Esophagus mucosa (tissue), 1 donor: ENCODE data around the gene TIRAP. TPM values are rescaled to one million over a fixed set of nuclear protein-coding genes. Genes with fewer than 3 reads are reported as not detected.
"Not testable (repeated sequence)": the region's sequence is repeated elsewhere in the genome, so short reads cannot be mapped to it uniquely, and the experiment has no call there.

Experiments
- ATAC-seq: fragments of 200-7000 bp; cut with Tn5 transposase; one replicate; pipeline ENCODE4 v1.9.1; 2020
- total RNA-seq: library from RNA; stranded (reverse); gene quantifications from one replicate; pipeline ENCODE4 v1.2.4, GENCODE V29; 2023
- donor health status: DM: yes; HTN: yes; CAD: no.

TIRAP gene
- 5.8 TPM for total RNA-seq

DNA sequence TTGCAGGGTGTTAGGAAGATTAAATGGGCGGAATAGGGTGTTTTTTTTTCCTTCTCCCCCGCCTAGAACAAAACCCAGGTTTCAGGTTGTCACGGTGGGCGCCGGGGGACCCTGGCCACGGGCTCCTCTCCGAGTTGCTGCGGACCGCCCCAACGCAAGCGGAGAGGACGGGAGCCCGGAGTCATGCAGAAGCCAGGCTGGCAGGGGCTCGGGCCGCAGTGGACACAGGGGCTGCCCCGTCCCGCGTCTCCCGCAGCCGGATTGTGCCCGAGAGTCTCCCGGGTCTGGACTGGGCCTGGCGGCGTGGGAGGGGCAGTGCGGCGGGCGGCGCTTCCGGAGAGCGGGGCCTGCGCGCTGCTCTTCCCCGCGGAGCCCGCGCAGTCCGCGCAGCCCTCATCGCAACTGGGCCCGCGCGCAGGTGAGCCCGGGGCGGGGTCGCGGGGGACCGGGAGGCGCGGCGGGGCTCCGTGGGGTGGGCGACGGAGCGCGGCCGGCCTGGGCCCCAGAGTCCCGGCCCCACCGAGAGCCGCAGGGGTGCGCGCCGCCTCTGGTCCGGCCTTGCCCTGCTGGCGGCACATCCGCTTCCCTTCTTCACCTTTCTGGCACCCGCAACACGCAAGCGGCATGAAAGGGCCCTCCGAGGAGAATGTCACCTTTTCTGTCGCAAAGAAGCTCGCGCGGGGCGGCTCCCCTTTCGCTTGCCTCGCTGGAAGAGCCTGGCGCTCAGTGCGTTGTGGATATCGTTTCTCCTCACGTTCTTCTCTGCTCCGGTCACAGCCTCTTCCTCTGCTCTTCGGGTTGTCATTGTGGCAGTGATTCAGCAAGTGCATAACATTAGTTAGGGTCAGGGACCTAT lies at the start of gene TIRAP:
Gene TIRAP (plus strand): TSS at position 358 of the 856 bp plus-strand sequence. CDS start 7,802 bp downstream, outside the sequence.
- ATAC-seq = peak; percentile 84

GRCh38 chr11:126233391-126233790 lies 49.5 kb upstream of the TIRAP start:
- ATAC-seq = no peak

GRCh38 chr11:126246636-126247035 lies 36.3 kb upstream of the TIRAP start:
- no peak for ATAC-seq

DNA sequence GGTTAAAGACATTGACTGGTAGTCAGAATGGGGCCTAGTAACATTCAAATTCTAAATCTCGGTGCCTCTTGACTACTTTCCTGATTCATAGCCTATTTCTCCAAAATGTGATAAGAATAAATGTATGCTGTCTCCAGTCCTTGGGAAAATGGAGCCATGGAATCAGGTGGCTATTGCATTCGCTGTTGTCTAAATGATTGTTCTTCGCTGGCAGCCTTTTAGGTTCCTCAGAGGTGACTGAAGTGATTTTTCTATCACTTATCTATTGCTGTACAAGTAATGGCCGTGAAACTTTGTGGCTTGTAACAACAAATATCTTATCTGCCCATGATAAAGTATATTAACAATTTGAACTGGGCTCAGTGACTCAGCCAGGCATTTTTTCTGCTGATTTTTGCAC lies 29.6 kb upstream of the TIRAP start:
- ATAC-seq = no peak

- no peak for ATAC-seq
Observed at GRCh38 chr11:126254819-126255218, 28.1 kb upstream of the TIRAP start.

DNA sequence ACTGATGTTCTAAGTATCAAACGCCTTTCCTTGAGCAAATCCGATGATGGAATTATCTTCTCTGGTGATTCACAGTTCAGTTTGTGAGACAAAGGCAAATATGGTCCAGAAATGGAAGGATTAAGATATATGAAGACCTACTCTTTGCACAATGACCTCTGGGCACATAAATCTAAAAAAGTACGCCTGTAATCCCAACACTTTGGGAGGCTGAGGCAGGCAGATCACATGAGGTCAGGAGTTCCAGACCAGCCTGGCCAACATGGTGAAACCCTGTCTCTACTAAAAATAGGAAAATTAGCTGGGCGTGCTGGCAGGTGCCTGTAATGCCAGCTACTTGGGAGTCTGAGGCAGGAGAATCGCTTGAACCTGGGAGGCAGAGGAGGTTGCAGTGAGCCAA lies 27.4 kb upstream of the TIRAP start:
- not testable (repeated sequence) for ATAC-seq

- ATAC-seq = no peak
Observed at GRCh38 chr11:126256216-126256615, 26.7 kb upstream of the TIRAP start.

- ATAC-seq = no peak
Observed at GRCh38 chr11:126257144-126257543, 25.7 kb upstream of the TIRAP start.

DNA sequence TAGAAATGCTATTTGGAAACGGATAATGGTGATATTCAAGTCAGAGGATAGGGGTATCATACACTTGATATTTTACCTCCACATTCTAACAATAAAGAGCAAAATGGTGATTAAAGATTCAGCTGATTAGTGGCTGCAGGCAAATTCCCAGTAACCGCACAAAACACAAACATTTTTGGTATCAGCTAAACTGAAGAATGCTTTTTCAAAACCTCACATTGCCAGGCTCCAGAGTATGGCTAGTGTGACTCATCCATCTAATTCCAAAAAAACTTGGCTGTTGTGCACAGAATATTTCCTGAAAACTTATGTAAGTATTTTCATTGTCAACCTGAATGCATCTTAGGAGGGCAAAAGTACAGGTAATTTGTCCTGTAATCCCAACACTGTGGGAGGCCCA lies 25.1 kb upstream of the TIRAP start:
- no peak for ATAC-seq

- ATAC-seq = no peak
Observed at GRCh38 chr11:126262216-126262615, 20.7 kb upstream of the TIRAP start.

GRCh38 chr11:126263489-126263888 lies 19.4 kb upstream of the TIRAP start:
- ATAC-seq = no peak

DNA sequence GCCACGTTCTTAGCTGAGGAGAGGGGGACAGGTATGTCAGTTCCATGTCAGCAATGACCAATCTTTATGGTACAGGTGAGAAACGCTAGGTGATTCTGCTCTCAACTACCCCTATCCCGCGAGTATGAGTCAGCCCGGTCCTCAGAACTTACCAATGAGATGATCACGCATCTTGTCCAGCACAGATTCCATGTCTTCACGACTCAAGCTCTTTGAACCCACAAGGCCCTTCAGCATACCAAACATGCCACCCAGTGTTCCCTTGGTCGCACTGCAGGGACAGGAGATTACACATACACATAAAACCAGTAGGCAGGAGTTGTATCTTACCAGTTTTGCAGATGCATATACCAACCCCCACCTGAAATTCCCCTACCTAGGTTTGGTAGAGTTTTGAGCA lies 17.1 kb upstream of the TIRAP start:
- ATAC-seq = no peak

DNA sequence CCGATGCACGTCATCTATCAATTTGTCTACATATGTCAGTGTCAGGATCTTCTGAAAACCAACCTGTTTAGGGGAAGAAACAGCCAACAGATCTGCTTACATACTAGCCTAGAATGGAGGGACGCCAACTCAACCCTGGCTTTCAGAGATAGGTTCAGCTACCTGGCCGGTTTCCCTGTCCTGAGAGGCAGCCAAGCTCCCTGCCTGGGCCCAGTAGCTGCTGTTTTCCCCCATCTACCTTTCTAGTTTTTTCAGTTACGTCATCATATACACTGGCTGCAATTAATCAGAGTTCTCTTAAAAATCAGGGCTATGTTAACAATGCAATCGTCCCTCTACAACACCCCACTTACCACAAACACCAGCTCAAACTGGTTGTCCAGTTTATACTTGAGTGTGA lies 15.2 kb upstream of the TIRAP start:
- no peak for ATAC-seq

DNA sequence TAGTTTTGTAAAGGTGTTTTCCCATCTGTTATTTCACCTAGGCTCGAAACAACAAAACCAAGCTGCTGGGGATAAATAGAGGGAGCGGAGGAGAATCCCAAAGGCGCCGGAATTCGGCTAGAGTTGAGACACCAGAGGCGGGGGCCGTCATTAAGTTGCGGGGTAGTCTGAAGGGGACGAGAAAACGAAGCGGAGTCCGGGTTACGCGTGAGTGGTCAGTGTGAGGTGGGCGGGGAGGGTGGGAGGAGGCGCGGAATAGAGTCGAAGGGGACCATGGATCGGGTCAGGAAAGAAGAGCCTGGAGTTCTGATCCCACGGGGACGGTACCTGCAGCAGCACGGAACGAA lies 14.6 kb upstream of the TIRAP start:
- ATAC-seq = no peak

DNA sequence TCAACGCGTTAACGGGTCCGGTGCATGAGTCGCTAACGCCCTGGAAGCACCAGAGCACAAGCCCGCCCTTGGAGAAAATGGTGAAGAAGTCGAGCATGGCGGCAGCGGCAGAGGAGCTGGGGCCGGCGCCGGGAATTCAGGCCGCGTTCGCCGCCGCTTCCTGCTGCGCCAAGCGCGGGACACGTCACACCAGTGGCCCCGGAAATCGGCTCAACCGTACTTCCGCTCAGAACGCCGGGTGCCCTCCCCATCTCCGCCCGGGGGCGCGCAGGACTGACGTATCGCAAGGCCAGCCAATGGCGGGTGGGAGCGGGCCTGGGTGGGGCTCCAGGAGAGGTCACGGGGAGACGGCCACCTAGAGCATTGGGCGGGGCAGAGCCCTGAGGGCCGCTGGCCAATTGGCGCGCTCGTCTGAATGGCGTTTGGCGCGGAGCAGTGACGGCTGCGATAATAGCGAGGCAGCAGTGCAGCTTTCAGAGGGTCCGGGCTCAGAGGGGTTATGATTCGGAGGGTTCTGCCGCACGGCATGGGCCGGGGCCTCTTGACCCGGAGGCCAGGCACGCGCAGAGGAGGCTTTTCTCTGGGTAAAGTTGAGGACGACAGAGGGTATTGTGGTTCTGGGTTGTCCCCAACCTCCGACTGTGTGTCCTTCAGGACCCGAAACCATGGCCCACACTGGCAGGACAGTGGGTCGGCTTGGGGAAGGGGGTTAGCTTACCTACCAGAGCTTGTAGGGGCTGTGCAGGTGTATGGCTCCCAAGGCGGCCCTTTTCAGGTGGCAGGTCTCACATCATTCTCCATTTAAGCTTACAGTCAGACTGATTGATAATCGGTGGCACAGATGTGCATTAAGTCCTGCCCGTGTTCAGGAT lies 13.9 kb upstream of the TIRAP start, which contains the start of the genes FOXRED1 and SRPRA:
Gene FOXRED1 (plus strand): TSS at position 447 of the 872 bp plus-strand sequence. CDS start 53 bp downstream, at position 500.
Gene SRPRA (minus strand): TSS at position 188 of the 872 bp plus-strand sequence. CDS start 91 bp downstream, at position 97.
- ATAC-seq = peak; percentile 100

- ATAC-seq = no peak
Observed at GRCh38 chr11:126277322-126277721, 5.6 kb upstream of the TIRAP start.

- no peak for ATAC-seq
Observed at GRCh38 chr11:126277780-126278179, 5.1 kb upstream of the TIRAP start.

DNA sequence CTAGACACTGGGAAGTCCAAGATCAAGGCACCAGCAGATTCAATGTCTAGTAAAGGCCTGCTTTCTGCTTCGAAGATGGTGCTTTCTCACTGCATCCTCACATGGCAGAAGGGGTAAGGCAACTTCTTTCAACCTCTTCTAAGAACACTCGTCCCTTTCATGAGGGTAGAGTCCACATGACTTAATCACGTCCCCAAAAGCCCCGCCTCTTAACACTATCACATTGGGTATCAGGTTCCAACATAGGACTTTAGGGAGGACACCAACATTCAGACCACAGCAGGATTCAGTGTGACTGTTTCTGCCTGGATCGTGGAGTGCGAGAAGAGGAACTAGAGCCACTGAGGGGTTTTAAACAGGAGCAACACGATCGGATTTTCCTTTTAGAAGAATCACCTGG lies 3.7 kb upstream of the TIRAP start:
- ATAC-seq = no peak

DNA sequence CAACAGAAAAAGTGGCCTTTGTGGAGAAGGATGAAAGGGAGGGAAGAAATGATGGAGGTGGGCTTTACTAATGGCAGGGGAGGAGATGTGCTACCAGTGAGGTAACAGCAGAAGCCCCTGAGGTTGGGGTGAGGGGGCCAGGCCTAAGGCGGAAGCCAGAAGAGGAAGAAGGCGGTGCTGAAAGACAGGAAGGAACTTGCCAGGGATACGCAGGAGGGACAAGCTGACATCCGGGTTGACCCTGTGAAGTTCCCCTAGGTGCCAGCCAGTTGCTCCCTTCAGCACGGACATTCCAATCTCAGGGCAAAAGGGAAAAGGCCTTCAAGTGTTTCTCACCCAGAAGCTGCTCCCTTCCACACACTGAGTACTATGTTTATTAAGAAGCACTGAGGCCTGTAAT lies 2.3 kb upstream of the TIRAP start:
- no peak for ATAC-seq

DNA sequence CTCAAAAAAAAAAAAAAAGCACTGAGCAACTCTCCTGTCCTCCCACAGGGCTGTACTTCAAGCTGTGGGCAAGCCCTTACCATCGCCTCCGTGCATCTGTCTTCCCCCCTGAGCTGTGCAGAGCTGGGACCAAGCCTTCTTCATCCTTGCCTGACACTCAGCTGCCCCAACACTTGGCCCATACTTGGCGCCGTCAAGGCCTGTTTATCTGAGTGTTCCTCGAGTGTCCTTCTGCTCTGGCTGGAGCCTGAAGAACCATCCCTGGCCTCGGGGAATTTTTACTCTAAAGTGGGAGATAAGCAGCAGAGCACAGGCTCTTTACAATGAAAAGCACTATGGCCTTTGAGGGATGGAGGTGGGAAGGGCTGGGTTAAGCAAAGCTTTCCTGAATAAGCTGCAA lies 1.6 kb upstream of the TIRAP start:
- no peak for ATAC-seq

- no peak for ATAC-seq
Observed at GRCh38 chr11:126281666-126282175, 1.2 kb upstream of the TIRAP start.

DNA sequence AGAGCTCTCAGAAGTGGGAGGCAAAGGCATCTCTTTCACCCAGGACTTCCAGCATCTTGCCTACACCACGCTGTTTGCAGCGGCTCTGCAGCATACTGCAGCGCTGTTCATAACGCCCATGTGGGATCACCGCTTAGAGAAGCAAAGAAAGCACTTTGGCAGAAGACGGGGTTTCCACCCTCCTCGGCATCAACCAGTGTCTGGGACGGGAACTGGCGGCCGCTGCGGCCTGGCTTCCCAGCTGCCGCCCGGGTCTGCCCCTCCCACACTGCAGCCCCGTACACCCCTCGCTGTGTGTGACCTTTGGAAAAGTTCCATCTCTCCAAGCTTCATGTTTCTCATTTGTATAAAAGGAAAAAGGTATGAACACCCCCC lies 545 bp upstream of the TIRAP start:
- ATAC-seq = peak; percentile 40

- ATAC-seq = peak; percentile 62
Observed at GRCh38 chr11:126284829-126285228, 1.9 kb downstream of the TIRAP start.
